K562 (cell line): ENCODE results near the gene PBX1. TPM values are rescaled to one million over a fixed set of nuclear protein-coding genes. Genes with fewer than 3 reads are reported as not detected.

Source experiments
- ATAC-seq: fragments of 200-7000 bp; cut with Tn5 transposase; 3 replicates; pipeline ENCODE4 v1.9.1; 2020; ENCODE audit warnings: moderate library complexity
- BruUV-seq: library from RNA; stranded (reverse); fragments of 400-500 nt; replicated peaks from 2 replicates; lab custom pipeline; 2021; lab: Mats Ljungman, UMichigan
- CTCF ChIA-PET: fragments of 300-600 bp; formaldehyde crosslinking; extraction: SDS; loops from one replicate; lab custom pipeline; 2021; ENCODE audit warnings: low intra/inter-chr PET ratio; lab: Yijun Ruan, JAX
- POLR2A ChIA-PET: fragments of 300-600, 350-650 bp; sonication (Branson Sonifier 250); formaldehyde crosslinking; extraction: SDS; loops from one replicate; lab custom pipeline; 2021; ENCODE audit warnings: antibody characterized with exemption, inconsistent platforms; lab: Yijun Ruan, JAX
- DNase-seq, 4 experiments: peaks; one replicate each; pipeline versions ENCODE4 v3.0.0 to v3.0.0-alpha.2; 2011 to 2018; ENCODE audit warnings: low spot score in 3 of 4, mixed read lengths in 3 of 4; ENCODE audit errors: extremely low read depth in 1 of 4
- FAIRE-seq: peaks from 2 replicates; lab custom pipeline; 2011; peaks lifted over from hg19 to GRCh38; lab: Jason Lieb, UNC
- H2AFZ ChIP-seq: 2 replicates; pipeline ENCODE4 v1.6.0; 2011; ENCODE audit warnings: low read depth, low read length, control low read depth, inconsistent platforms
- H3K27ac ChIP-seq: fragments of 200-600 bp; 3 replicates; pipeline ENCODE4 v1.8.0; 2011; ENCODE audit warnings: low read depth, mild to moderate bottlenecking, control low read depth, inconsistent platforms, low read length, moderate library complexity, mixed read lengths; ENCODE audit errors: extremely low read depth
- H3K27me3 ChIP-seq, 2 experiments: fragments of 300-600 bp in 1 of 2; 2 replicates in 1 of 2; 3 replicates in 1 of 2; pipeline versions ENCODE4 v1.6.0 to v1.8.0; 2011; ENCODE audit warnings: inconsistent platforms in 2 of 2, low read length in 2 of 2, mild to moderate bottlenecking in 1 of 2, mixed read lengths in 1 of 2, moderate library complexity in 1 of 2; ENCODE audit not compliant: control insufficient read depth in 2 of 2, insufficient read depth in 2 of 2
- H3K36me3 ChIP-seq: fragments of 300-600 bp; 3 replicates; pipeline ENCODE4 v1.8.0; 2011; ENCODE audit warnings: mild to moderate bottlenecking, low read length, inconsistent platforms; ENCODE audit not compliant: control insufficient read depth, insufficient read depth
- H3K4me1 ChIP-seq, 2 experiments: fragments of 200-600 bp in 1 of 2; replicated peaks in 1 of 2; 2 replicates in 1 of 2; 3 replicates in 1 of 2; pipeline versions ENCODE4 v1.5.1 to v1.8.0; 2011; ENCODE audit warnings: inconsistent platforms in 2 of 2, low read length in 2 of 2, mild to moderate bottlenecking in 1 of 2, mixed read lengths in 1 of 2, moderate library complexity in 1 of 2; ENCODE audit not compliant: control insufficient read depth in 2 of 2, insufficient read depth in 2 of 2
- H3K4me2 ChIP-seq: 2 replicates; pipeline ENCODE4 v1.6.1; 2011; ENCODE audit warnings: low read length, control low read depth, inconsistent platforms, mixed read lengths; ENCODE audit not compliant: insufficient read depth
- H3K4me3 ChIP-seq: fragments of 200-600 bp; sonication (generic), shearing (Covaris generic); 2 replicates; pipeline ENCODE4 v1.5.1; 2016; ENCODE audit warnings: control low read depth, inconsistent platforms
- H3K79me2 ChIP-seq: fragments of 200-600 bp; 3 replicates; pipeline ENCODE4 v1.8.0; 2011; ENCODE audit warnings: low read length, inconsistent platforms; ENCODE audit not compliant: control insufficient read depth, insufficient read depth
- H3K9ac ChIP-seq, 2 experiments: 2 replicates each; pipeline versions ENCODE4 v1.6.0 to v1.6.1; 2011; ENCODE audit warnings: low read depth in 2 of 2, low read length in 2 of 2, control low read depth in 1 of 2, inconsistent platforms in 1 of 2, mild to moderate bottlenecking in 1 of 2, mixed read lengths in 1 of 2; ENCODE audit not compliant: insufficient read depth in 1 of 2
- H3K9me1 ChIP-seq: one replicate; pipeline ENCODE4 v1.6.0; 2011; ENCODE audit warnings: inconsistent platforms, mild to moderate bottlenecking, low read length, moderate library complexity; ENCODE audit not compliant: control insufficient read depth, insufficient read depth
- H3K9me3 ChIP-seq: replicated peaks from 2 replicates; pipeline ENCODE4 v1.5.1; 2011; ENCODE audit warnings: low read depth, low read length, inconsistent platforms; ENCODE audit not compliant: control insufficient read depth, insufficient read depth
- H4K20me1 ChIP-seq: replicated peaks from 2 replicates; pipeline ENCODE4 v1.6.1; 2011; ENCODE audit warnings: low read length, inconsistent platforms, mixed read lengths; ENCODE audit not compliant: control insufficient read depth, insufficient read depth
- BMI1 ChIP-seq: fragments of 150-350 bp; IDR thresholded peaks from 2 replicates; pipeline ENCODE4 v1.6.1; 2014; ENCODE audit warnings: low read length
- JUND ChIP-seq, 2 experiments: IDR thresholded peaks; 2 replicates in 1 of 2; 3 replicates in 1 of 2; pipeline ENCODE4 v1.6.1; 2011; ENCODE audit warnings: borderline replicate concordance in 2 of 2, low read depth in 2 of 2, low read length in 2 of 2, improper control_type of control experiment in 1 of 2, missing biosample characterization in 1 of 2, missing genetic modification characterization in 1 of 2, missing genetic modification reagents in 1 of 2
- LCOR ChIP-seq: sonication (generic); formaldehyde crosslinking; IDR thresholded peaks from 2 replicates; pipeline ENCODE4 v1.8.0; 2022; ENCODE audit warnings: mild to moderate bottlenecking, missing genetic modification reagents
- MCM5 ChIP-seq: fragments of 450-650 bp; IDR thresholded peaks from 2 replicates; pipeline ENCODE4 v1.6.1; 2016; ENCODE audit warnings: low read depth
- TFE3 ChIP-seq: fragments of 450-650 bp; formaldehyde crosslinking; IDR thresholded peaks from 2 replicates; pipeline ENCODE4 v1.4.0; 2020; ENCODE audit warnings: mild to moderate bottlenecking, mixed read lengths
- XRCC3 ChIP-seq: fragments of 450-650 bp; IDR thresholded peaks from 2 replicates; pipeline ENCODE4 v1.6.1; 2017; ENCODE audit warnings: mild to moderate bottlenecking, moderate library complexity
- ZNF436 ChIP-seq: fragments of 250-450, 450-650 bp; sonication (Bioruptor Pico); formaldehyde crosslinking; IDR thresholded peaks from 2 replicates; pipeline ENCODE4 v1.7.0; 2020; ENCODE audit warnings: mild to moderate bottlenecking
- WGBS: fragments of 100-300 bp; shearing (Covaris generic); methylation state at CpG from one replicate; pipeline ENCODE4 v1.1.6; 2016; ENCODE audit warnings: low coverage, mixed read lengths; ENCODE audit not compliant: insufficient coverage; ENCODE audit errors: missing lambda C conversion rate; 5-methylcytosine and 5-hydroxymethylcytosine counted together
- in situ Hi-C: fragments of 300-500 bp; cut with MboI; formaldehyde crosslinking; loops from 4 replicates; pipeline ENCODE4 v1.15.0; 2018; ENCODE audit warnings: inconsistent platforms, mixed read lengths
- intact Hi-C: fragments of 100-400 bp; cut with micrococcal nuclease; formaldehyde crosslinking; loops from 2 replicates; pipeline ENCODE4 v1.14.2; 2022
- polyA plus RNA-seq, 8 experiments: library from polyadenylated mRNA; depleted of rRNA in 4 of 8; stranded (reverse) in 5 of 8; unstranded in 3 of 8; fragments of >200 nt; fragmentation: Nextera tagmentation in 2 of 8; fragmentation: Illumina TruSeq in 1 of 8; extraction: Ambion mirVana in 2 of 8; extraction: Trizol in 1 of 8; gene quantifications; 2 replicates each; pipeline versions ENCODE4 v1.2.1 to v1.2.3, GENCODE V29; 2011 to 2014; ENCODE audit warnings: inconsistent platforms in 1 of 8, missing spikeins in 1 of 8
- total RNA-seq, 7 experiments: library from RNA; depleted of rRNA in 6 of 7; stranded (reverse); fragments of >200 nt in 6 of 7; fragmentation: Illumina TruSeq in 2 of 7; extraction: Trizol in 2 of 7; gene quantifications; 2 replicates each; pipeline versions ENCODE4 v1.2.1 to v1.2.3, GENCODE V29; 2011 to 2021; ENCODE audit warnings: low replicate concordance in 1 of 7

The PBX1 gene
- total and polyA plus RNA-seq, 9 of the 15 experiments (the other 6 are each of a cell fraction or from before 2014, with no cell fraction given) = 0.03 to 0.62 (median 0.17) TPM

- no peaks in the 10 kb centered on the region for H3K4me1 ChIP-seq
- no peak overlapping the region for H3K9ac ChIP-seq
- 0% methylated on average over 5 of the region's 5 CpGs for WGBS
- no peak overlapping the region for H3K4me3 ChIP-seq
- no peak overlapping the region for H3K27ac ChIP-seq
- BruUV-seq = no TSS peak
- no peak overlapping the region for H3K4me2 ChIP-seq
- CTCF ChIA-PET = no interaction called here
- POLR2A ChIA-PET = interaction anchor here (0.7 to 0.9 kb wide), 2 partner anchors 9 to 35 kb away, joined by 3 to 4 read pairs; no protein-coding TSS in a partner anchor
- no peak overlapping the region for H2AFZ ChIP-seq
- TF ChIP-seq LCOR (no peak), MCM5 (no peak), ZNF436 (no peak), BMI1 (no peak)
- TF ChIP-seq, all 486 proteins: peak for 0
- DNase-seq (no peak), ATAC-seq (no peak), FAIRE-seq (no peak)
- Histone ChIP-seq H4K20me1 (no peaks in the 10 kb centered on the region), H3K27me3 (peaks cover 0 to 7% of the 10 kb centered on the region in 2 experiments; a peak in 1 of 5 replicates), H3K9me1 (no peaks in the 10 kb centered on the region), H3K36me3 (no peaks in the 10 kb centered on the region), H3K9me3 (no peaks in the 10 kb centered on the region), H3K79me2 (no peaks in the 10 kb centered on the region)
- in situ Hi-C loops = no loop called here
- intact Hi-C loops = no loop called here
Measured at GRCh38 chr1:164640686-164641352, 81.8 kb downstream of the PBX1 start.

DNA sequence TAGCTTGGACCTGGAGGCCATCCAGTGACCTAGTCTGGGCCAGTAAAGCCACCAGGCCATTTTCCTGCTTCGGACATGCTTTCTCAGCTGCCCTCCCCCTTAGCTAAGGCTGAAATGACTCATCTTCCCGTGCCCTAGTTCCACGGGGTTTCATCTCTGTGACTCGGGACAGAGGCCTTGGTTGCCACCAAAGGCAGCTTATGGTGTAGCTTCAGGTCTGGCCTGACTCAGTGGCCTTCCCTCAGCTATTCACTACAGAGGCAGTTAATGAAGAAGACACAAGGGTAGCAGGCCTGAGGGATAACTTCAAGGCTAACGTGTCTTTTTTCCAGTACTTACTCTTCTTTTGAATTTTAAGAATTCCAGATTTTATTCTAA, 82.4 kb downstream of the PBX1 start:
- Histone ChIP-seq H3K4me3 (no peak overlapping the region), H4K20me1 (no peaks in the 10 kb centered on the region), H3K9ac (no peak overlapping the region), H3K36me3 (no peaks in the 10 kb centered on the region), H3K9me1 (no peaks in the 10 kb centered on the region), H2AFZ (no peak overlapping the region), H3K79me2 (no peaks in the 10 kb centered on the region), H3K9me3 (no peaks in the 10 kb centered on the region), H3K4me1 (no peaks in the 10 kb centered on the region), H3K27me3 (peaks cover 2 to 8% of the 10 kb centered on the region in 2 experiments; a peak in 2 of 5 replicates), H3K4me2 (no peak overlapping the region), H3K27ac (no peak overlapping the region)
- WGBS = 0% methylated on average over 5 of the region's 5 CpGs
- FAIRE-seq = no peak
- intact Hi-C loops (no loop called here), in situ Hi-C loops (no loop called here)
- ATAC-seq = no peak
- DNase-seq = no peak
- no TSS peak for BruUV-seq
- POLR2A ChIA-PET = interaction anchor here (0.7 to 0.9 kb wide), 2 partner anchors 9 to 34 kb away, joined by 3 to 4 read pairs; no protein-coding TSS in a partner anchor
- CTCF ChIA-PET = no interaction called here
- TF ChIP-seq TFE3 (no peak), JUND (IDR thresholded peaks at IDR 0.05; ENCODE audit: borderline replicate concordance, low read depth, low read length) (0 out of 2 replicates have a peak, but pooled peaks have one; percentile 24), JUND (tag; IDR thresholded peaks at IDR 0.05; ENCODE audit: borderline replicate concordance, low read depth, low read length) (no peak), XRCC3 (no peak)
